MM.1S (cell line): ENCODE results near the gene AJM1.
"Not testable (repeated sequence)": the region's sequence is repeated elsewhere in the genome, so short reads cannot be mapped to it uniquely, and the experiment has no call there.

Experiments
- EZH2 ChIP-seq: fragments of 300-600 bp; sonication (generic); optimal IDR thresholded peaks from 2 replicates; pipeline ENCODE3; 2017; ENCODE audit warnings: low read depth, mild to moderate bottlenecking, antibody characterized with exemption, low read length, mixed read lengths
- TF ChIP-seq, protein P1 (sequence below): fragments of 300-600 bp; sonication (generic); IDR thresholded peaks from 2 replicates; pipeline ENCODE4 v1.5.1; 2016; ENCODE audit warnings: antibody characterized with exemption, low read length, mixed read lengths

DNA sequence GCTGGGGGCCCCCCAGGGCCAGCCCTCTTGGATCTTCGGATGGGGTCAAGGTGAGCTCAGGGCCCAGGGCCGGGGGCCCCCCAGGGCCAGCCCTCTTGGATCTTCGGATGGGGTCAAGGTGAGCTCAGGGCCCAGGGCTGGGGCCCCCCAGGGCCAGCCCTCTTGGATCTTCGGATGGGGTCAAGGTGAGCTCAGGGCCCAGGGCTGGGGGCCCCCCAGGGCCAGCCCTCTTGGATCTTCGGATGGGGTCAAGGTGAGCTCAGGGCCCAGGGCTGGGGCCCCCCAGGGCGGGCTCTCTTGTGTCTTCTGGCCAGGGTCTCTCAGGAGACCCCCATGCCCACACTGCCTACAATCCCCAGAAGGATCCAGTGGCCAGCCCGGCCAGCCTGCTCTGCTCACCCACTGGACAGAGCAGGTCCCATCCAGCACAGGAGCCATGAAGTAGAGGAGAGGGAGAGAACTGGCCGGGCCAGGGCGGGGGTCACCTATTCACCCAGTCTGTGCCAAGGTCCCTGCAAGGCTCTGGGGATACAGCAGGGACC lies 39.2 kb upstream of the AJM1 start:
- TF ChIP-seq, protein P1, sequence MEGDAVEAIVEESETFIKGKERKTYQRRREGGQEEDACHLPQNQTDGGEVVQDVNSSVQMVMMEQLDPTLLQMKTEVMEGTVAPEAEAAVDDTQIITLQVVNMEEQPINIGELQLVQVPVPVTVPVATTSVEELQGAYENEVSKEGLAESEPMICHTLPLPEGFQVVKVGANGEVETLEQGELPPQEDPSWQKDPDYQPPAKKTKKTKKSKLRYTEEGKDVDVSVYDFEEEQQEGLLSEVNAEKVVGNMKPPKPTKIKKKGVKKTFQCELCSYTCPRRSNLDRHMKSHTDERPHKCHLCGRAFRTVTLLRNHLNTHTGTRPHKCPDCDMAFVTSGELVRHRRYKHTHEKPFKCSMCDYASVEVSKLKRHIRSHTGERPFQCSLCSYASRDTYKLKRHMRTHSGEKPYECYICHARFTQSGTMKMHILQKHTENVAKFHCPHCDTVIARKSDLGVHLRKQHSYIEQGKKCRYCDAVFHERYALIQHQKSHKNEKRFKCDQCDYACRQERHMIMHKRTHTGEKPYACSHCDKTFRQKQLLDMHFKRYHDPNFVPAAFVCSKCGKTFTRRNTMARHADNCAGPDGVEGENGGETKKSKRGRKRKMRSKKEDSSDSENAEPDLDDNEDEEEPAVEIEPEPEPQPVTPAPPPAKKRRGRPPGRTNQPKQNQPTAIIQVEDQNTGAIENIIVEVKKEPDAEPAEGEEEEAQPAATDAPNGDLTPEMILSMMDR, result not testable (repeated sequence)
- not testable (repeated sequence) for TF ChIP-seq EZH2
